Hepatocyte (in vitro differentiated cells): ENCODE results near the gene CES5A.

ENCODE experiments used
- CTCF ChIP-seq: fragments of 200-600 bp; sonication (generic); IDR thresholded peaks from 2 replicates; pipeline ENCODE4 v1.5.1; 2016; ENCODE audit warnings: antibody characterized with exemption, mild to moderate bottlenecking; ENCODE audit not compliant: poor library complexity
- EZH2 ChIP-seq: fragments of 200-600 bp; sonication (generic); IDR thresholded peaks from 2 replicates; pipeline ENCODE4 v1.6.1; 2016; ENCODE audit warnings: antibody characterized with exemption, mild to moderate bottlenecking, borderline replicate concordance
- EZH2phosphoT487 ChIP-seq: fragments of 200-600 bp; sonication (generic); IDR thresholded peaks from one replicate; pipeline ENCODE4 v1.6.1; 2018; ENCODE audit warnings: antibody characterized with exemption, mild to moderate bottlenecking, low read depth, moderate library complexity; ENCODE audit not compliant: unreplicated experiment, severe bottlenecking

DNA sequence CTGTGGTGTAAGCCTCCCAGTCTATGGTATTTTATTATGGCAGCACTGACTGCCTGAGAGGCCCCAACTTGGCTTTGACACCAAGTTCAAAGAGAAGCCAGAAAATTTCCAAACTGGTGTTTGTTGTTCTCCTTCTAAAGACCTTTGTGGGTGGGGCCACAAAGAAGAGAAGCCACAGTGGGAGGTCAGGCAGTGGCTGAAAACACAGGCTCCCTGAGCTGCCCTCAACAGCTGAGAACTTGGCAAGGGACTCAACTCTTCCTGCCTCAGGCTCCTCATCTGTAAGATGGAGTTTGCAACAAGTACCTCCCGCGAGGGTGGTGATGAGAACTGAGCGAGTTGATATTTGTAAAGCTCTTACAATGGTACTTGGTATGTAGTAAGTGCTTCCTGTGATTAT is 18.2 kb downstream of the CES5A start:
- TF ChIP-seq EZH2 (no peak), CTCF (no peak), EZH2phosphoT487 (no peak)
